GM23248 (cell line): ENCODE data around the gene HM13. TPM values are rescaled to one million over a fixed set of nuclear protein-coding genes. Genes with fewer than 3 reads are reported as not detected.
"Not testable (repeated sequence)": the region's sequence is repeated elsewhere in the genome, so short reads cannot be mapped to it uniquely, and the experiment has no call there.

ENCODE experiments used
- DNase-seq: peaks from one replicate; pipeline ENCODE4 v3.0.0-alpha.2; 2015
- H2AFZ ChIP-seq: fragments of 200-600 bp; sonication (generic); 2 replicates; pipeline ENCODE4 v1.6.1; 2016; ENCODE audit warnings: antibody characterized with exemption
- H3F3A ChIP-seq: fragments of 200-600 bp; sonication (generic); 2 replicates; pipeline ENCODE4 v1.6.1; 2016; ENCODE audit warnings: mild to moderate bottlenecking, antibody characterized with exemption, mixed run types; ENCODE audit not compliant: insufficient read depth
- H3K27ac ChIP-seq: fragments of 200-600 bp; sonication (generic); 2 replicates; pipeline ENCODE4 v1.5.1; 2016; ENCODE audit warnings: mild to moderate bottlenecking
- H3K27me3 ChIP-seq: fragments of 200-600 bp; sonication (generic); replicated peaks from 2 replicates; pipeline ENCODE4 v1.6.1; 2016; ENCODE audit warnings: mild to moderate bottlenecking; ENCODE audit not compliant: insufficient read depth
- H3K36me3 ChIP-seq: fragments of 200-600 bp; sonication (generic); 2 replicates; pipeline ENCODE4 v1.6.1; 2016; ENCODE audit warnings: low read depth, mild to moderate bottlenecking
- H3K4me1 ChIP-seq: fragments of 200-600 bp; sonication (generic); 2 replicates; pipeline ENCODE4 v1.6.1; 2016; ENCODE audit warnings: mild to moderate bottlenecking; ENCODE audit not compliant: insufficient read depth
- H3K4me2 ChIP-seq: fragments of 200-600 bp; sonication (generic); one replicate; pipeline ENCODE4 v1.6.1; 2016; ENCODE audit warnings: mild to moderate bottlenecking; ENCODE audit not compliant: unreplicated experiment
- H3K4me3 ChIP-seq: fragments of 200-600 bp; sonication (generic); 2 replicates; pipeline ENCODE4 v1.5.1; 2016; ENCODE audit warnings: mild to moderate bottlenecking
- H3K79me2 ChIP-seq: fragments of 200-600 bp; sonication (generic); 2 replicates; pipeline ENCODE4 v1.6.1; 2016; ENCODE audit warnings: mild to moderate bottlenecking; ENCODE audit not compliant: insufficient read depth
- H3K9ac ChIP-seq: fragments of 200-600 bp; sonication (generic); 2 replicates; pipeline ENCODE4 v1.6.1; 2016; ENCODE audit warnings: mild to moderate bottlenecking
- H3K9me2 ChIP-seq: fragments of 200-600 bp; sonication (generic); 2 replicates; pipeline ENCODE4 v1.6.1; 2016; ENCODE audit warnings: mixed run types, mild to moderate bottlenecking, moderate library complexity; ENCODE audit not compliant: insufficient read depth
- H3K9me3 ChIP-seq: fragments of 200-600 bp; sonication (generic); one replicate; pipeline ENCODE4 v1.6.1; 2017; ENCODE audit warnings: low read depth
- H4K20me1 ChIP-seq: fragments of 200-600 bp; sonication (generic); 2 replicates; pipeline ENCODE4 v1.6.0; 2016; ENCODE audit not compliant: insufficient read depth
- EZH2 ChIP-seq: fragments of 200-600 bp; sonication (generic); IDR thresholded peaks from 2 replicates; pipeline ENCODE4 v1.6.1; 2018; ENCODE audit warnings: antibody characterized with exemption, mild to moderate bottlenecking; ENCODE audit not compliant: insufficient read depth, poor library complexity, severe bottlenecking
- EZH2phosphoT487 ChIP-seq: fragments of 200-600 bp; sonication (generic); IDR thresholded peaks from 2 replicates; pipeline ENCODE4 v1.6.1; 2018; ENCODE audit warnings: antibody characterized with exemption, moderate library complexity, mild to moderate bottlenecking, low read depth; ENCODE audit not compliant: insufficient read depth
- WGBS, 2 experiments: methylation state at CpG; one replicate each; pipeline ENCODE4 v1.1.6; 2015 to 2017; ENCODE audit warnings: low lambda C conversion rate in 2 of 2, low coverage in 1 of 2; ENCODE audit errors: missing lambda C conversion rate in 2 of 2; 5-methylcytosine and 5-hydroxymethylcytosine counted together
- in situ Hi-C: fragments of 300-500 bp; cut with MboI; formaldehyde crosslinking; loops from 2 replicates; pipeline ENCODE4 v1.15.0; 2020
- polyA plus RNA-seq: library from polyadenylated mRNA; unstranded; fragments of >200 nt; fragmentation: Nextera tagmentation; extraction: Ambion mirVana; gene quantifications from 2 replicates; pipeline ENCODE4 v1.2.1, GENCODE V29; 2016
- total RNA-seq: library from RNA; depleted of rRNA; stranded (reverse); fragments of >200 nt; shearing (Covaris generic); gene quantifications from 2 replicates; pipeline ENCODE4 v1.2.3, GENCODE V29; 2014

Gene HM13
- total and polyA plus RNA-seq, 2 experiments from 2014 or later = 117 to 424 TPM

DNA sequence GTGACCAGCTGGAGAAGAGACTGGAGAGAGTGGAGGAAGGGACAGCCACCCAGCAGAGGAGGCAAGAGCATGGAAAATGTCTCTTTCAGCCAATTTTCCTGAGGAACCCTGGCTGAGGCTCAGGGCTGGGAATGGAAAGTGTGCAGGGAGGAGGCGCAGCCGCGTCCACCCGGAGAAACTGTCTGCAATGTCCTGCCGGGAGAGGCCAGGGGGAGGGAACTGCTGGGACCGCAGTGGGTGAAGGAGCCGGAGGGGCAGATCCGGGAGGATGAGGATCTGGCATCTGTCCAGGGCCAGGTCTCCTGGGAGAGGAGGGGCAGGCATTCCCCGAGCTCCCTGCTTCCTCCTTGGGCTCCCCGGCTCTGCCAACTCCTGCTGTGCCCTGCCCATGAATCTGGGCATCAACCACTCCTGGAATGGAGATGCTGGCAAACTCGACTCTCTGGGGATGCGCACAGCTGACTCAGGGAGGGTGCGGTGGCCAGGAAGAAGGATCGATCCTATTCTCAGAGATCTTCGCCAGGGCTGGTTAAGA, 17.4 kb upstream of the HM13 start:
- Histone ChIP-seq H3K4me1 (peaks cover 15% of the 10 kb centered on the region), H4K20me1 (no peaks in the 10 kb centered on the region), H3K79me2 (no peaks in the 10 kb centered on the region), H3K27ac (peak overlapping the region; percentile 34), H3K4me2 (peak overlapping the region; percentile 54), H3F3A (peaks cover 7% of the 10 kb centered on the region; the same call in 1 of the 2 replicates), H3K9ac (peak overlapping the region; percentile 40; the same call in 1 of the 2 replicates), H3K9me3 (no peaks in the 10 kb centered on the region), H3K9me2 (no peaks in the 10 kb centered on the region), H3K36me3 (no peaks in the 10 kb centered on the region), H3K4me3 (peak overlapping the region; percentile 57), H2AFZ (peak overlapping the region; percentile 66), H3K27me3 (no peaks in the 10 kb centered on the region)
- TF ChIP-seq EZH2phosphoT487 = no peak
- TF ChIP-seq EZH2 = no peak
- DNase-seq = peak; percentile 80
- in situ Hi-C loops = no loop called here
- WGBS, 2 experiments = 1 to 2% methylated on average over 15 of the region's 15 CpGs

GRCh38 chr20:31497838-31498540, 16.3 kb upstream of the HM13 start:
- no peak overlapping the region for H3K4me3 ChIP-seq
- peak; percentile 82 for DNase-seq
- in situ Hi-C loops = no loop called here
- H3K4me1 ChIP-seq = peaks cover 15% of the 10 kb centered on the region
- no peaks in the 10 kb centered on the region for H4K20me1 ChIP-seq
- H2AFZ ChIP-seq = no peak overlapping the region
- no peaks in the 10 kb centered on the region for H3K9me2 ChIP-seq
- no peaks in the 10 kb centered on the region for H3K36me3 ChIP-seq
- no peaks in the 10 kb centered on the region for H3K27me3 ChIP-seq
- TF ChIP-seq EZH2phosphoT487 = no peak
- no peak for TF ChIP-seq EZH2
- 37 to 41% methylated on average over 5 to 6 of the region's 6 CpGs for WGBS, 2 experiments
- H3K9me3 ChIP-seq = no peaks in the 10 kb centered on the region
- no peak overlapping the region for H3K9ac ChIP-seq
- peaks cover 7% of the 10 kb centered on the region; the same call in 1 of the 2 replicates for H3F3A ChIP-seq
- peak overlapping the region; percentile 34 for H3K27ac ChIP-seq
- H3K79me2 ChIP-seq = no peaks in the 10 kb centered on the region
- H3K4me2 ChIP-seq = no peak overlapping the region

DNA sequence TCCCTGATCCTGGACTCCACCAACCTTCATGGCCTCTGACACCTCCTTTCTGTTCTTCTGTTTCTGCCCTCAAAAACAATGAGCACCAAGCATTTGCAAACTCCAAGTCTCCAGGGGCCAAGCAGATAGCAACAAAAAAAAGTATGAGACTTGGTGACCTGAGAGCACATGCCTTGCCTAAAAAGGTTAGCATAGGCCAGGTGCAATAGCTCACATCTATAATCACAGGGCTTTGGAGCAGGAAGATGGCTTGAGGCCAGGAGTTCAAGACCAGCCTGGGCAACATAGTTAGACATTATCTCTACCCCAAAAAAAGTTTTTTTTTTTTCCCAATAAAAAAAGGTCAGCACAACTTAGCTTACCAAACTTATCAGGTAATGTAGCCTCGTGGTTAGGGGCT, 13.7 kb upstream of the HM13 start:
- no peak overlapping the region for H3K27ac ChIP-seq
- no peaks in the 10 kb centered on the region for H3K9me3 ChIP-seq
- in situ Hi-C loops = no loop called here
- TF ChIP-seq EZH2phosphoT487 (no peak), EZH2 (no peak)
- 18 to 30% methylated on average over 1 of the region's 1 CpG for WGBS, 2 experiments
- H3K27me3 ChIP-seq = no peaks in the 10 kb centered on the region
- H2AFZ ChIP-seq = no peak overlapping the region
- H4K20me1 ChIP-seq = no peaks in the 10 kb centered on the region
- H3K4me1 ChIP-seq = peaks cover 15% of the 10 kb centered on the region
- H3F3A ChIP-seq = peaks cover 7% of the 10 kb centered on the region; the same call in 1 of the 2 replicates
- H3K9me2 ChIP-seq = no peaks in the 10 kb centered on the region
- no peaks in the 10 kb centered on the region for H3K79me2 ChIP-seq
- DNase-seq = no peak
- no peak overlapping the region for H3K4me2 ChIP-seq
- H3K36me3 ChIP-seq = no peaks in the 10 kb centered on the region
- H3K4me3 ChIP-seq = no peak overlapping the region
- no peak overlapping the region for H3K9ac ChIP-seq

- H3F3A ChIP-seq, H3K4me1 ChIP-seq, H3K9ac ChIP-seq, H3K79me2 ChIP-seq, H3K27me3 ChIP-seq, H4K20me1 ChIP-seq, in situ Hi-C loops, H3K9me3 ChIP-seq, H3K27ac ChIP-seq, H3K36me3 ChIP-seq, H3K9me2 ChIP-seq, H3K4me3 ChIP-seq, H3K4me2 ChIP-seq: not testable (repeated sequence)
- H2AFZ ChIP-seq = peak overlapping the region; percentile 30; the same call in 1 of the 2 replicates
- peak; percentile 89 for DNase-seq
- 22 to 26% methylated on average over 20 of the region's 20 CpGs for WGBS, 2 experiments
Observed at GRCh38 chr20:31502884-31503673, 11.2 kb upstream of the HM13 start.
